GM12872 (cell line): ENCODE measurements around the gene SGTA.

Experiments used
- CTCF ChIP-seq: IDR thresholded peaks from 3 replicates; pipeline ENCODE4 v1.5.1; 2011; ENCODE audit warnings: low read depth, mild to moderate bottlenecking, low read length, moderate library complexity; ENCODE audit not compliant: insufficient read depth

SGTA gene

DNA sequence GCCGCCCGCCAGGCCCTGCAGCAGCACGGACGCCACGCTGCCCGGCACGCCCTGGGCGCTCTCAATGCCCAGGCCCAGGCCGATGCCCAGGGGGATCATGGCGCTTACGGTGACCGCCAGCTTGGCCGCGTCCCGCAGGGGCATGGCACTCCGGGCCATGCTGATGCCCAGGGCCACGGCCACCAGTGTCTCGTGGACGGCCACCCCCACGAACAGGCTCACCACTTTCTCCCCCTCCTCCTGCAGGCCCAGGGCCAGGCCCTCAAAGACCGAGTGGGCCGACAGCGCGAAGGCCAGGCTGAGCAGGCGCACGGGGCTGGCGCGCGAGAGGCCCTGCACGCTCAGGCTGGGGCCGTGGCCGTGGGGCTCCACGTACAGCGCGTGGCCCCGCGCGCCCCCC lies 50.2 kb downstream of the SGTA start:
- TF ChIP-seq CTCF: no peak

GRCh38 chr19:2732157-2732725 lies 50.8 kb downstream of the SGTA start:
- TF ChIP-seq CTCF: no peak

DNA sequence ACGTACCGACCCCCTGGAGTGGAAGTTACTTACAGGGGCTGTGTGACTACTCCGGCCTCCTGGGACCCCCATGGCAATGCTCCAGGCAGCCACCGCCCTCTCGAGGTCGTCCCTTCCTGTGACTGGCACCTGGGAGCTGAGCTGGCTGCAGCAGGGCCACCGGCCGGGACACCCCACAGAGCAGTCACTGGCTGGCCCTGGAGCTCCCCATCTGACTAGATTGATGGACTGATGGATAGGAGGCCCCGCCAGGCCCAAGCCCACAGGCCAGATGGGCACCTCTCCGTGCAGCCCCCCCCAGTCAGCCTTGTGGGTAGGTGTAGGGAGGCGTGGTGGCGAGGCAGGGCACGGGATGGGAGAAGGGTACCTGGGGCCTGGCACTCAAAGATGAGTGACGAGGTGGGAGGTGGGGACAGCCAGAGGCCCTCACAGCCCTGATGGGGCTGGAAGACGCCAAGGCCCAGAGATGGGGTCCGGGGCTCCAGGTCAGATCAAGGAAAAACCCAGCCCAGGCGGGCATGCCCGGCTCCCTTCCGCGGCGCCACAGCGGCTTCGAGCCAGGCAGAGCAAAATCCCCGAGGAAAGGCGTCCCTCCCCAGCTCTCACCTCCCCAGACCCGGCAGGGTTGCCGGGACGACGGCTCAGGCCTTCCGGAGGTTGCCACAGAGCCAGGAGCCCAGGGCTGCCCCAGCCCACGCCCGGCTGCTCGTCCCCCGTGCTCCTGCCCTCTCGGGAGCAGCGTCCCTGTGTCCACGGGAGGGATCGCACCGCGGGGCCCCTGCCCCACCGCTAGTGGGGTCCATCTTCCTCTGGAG lies 51.7 kb downstream of the SGTA start:
- TF ChIP-seq CTCF: no peak

DNA sequence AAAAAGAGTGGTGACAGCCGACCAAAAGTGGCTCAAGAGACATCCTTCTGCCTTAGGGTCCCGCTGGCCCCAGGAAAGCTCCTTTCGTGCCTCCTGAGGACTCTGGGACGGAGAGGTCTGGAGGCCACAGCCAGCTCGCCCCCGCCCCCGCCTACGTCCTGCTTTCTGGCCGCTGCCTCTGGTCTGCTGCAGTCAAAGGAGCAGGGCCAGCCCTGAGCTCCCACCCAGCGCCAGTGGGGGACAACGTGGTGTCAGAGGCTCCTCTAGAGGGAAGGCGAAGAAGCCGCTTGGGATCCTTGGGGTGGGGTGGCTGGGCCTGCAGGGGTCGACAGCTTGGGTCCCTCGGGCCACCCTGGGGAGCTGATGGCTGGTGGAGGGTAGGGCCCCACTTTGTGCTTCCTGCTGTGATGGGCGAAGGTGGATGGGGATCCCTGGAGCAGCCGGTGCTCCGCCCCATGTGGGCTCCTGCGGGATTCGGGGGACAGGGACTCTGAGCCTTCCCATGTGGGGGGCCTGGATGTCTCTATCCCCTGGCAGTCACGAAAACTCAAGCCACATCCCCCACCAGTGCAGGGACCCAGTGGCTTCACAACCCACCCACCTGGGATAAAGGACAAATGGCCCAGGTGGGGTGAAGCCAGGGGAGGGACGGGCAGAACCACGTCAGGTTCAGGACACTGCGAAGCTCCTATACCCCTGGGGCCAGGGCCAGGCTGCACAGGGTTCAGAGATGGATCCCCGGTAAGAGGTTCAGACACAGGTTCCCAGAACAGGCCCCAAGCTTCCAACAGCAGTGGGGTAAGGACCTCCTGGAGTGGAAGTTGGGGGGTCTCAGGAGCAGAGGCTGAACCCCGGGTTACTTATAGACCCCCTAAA lies 52.9 kb downstream of the SGTA start:
- TF ChIP-seq CTCF: no peak

GRCh38 chr19:2728783-2729387 lies 54.2 kb downstream of the SGTA start:
- TF ChIP-seq CTCF: no peak

DNA sequence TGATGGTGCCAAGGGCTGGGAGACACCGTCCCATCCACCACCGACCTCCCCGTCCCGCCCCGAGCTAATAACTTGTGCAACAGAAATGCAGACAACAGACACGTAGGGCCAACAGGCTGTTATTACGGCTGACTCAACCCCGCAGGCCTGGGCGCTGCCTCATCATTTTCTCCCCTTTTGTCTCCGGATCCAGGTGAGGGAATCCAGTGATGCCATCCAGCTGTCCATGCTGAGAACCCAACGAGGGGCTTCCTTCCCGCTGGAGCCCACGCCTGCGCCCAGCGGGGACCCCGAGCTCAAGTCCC lies 55.5 kb downstream of the SGTA start:
- no peak for TF ChIP-seq CTCF
